H1 (cell line): Measurements from ENCODE around the gene TTC9. TPM values are rescaled to one million over a fixed set of nuclear protein-coding genes. Genes with fewer than 3 reads are reported as not detected.

Source experiments
- CTCF ChIA-PET: fragments of 300-600 bp; sonication (Branson Sonifier 250); formaldehyde crosslinking; loops from one replicate; lab custom pipeline; 2021; ENCODE audit not compliant: partially characterized antibody; lab: Charles Lee
- POLR2A ChIA-PET: fragments of 300-600 bp; sonication (Branson Sonifier 250); formaldehyde crosslinking; loops from one replicate; lab custom pipeline; 2021; ENCODE audit warnings: inconsistent platforms; ENCODE audit not compliant: partially characterized antibody; lab: Charles Lee
- DNase-seq, 2 experiments: peaks; one replicate each; pipeline versions ENCODE4 v3.0.0 to v3.0.0-alpha.2; 2010 to 2022; ENCODE audit warnings: low spot score in 2 of 2, low read depth in 1 of 2, mixed read lengths in 1 of 2
- FAIRE-seq: peaks from 2 replicates; lab custom pipeline; 2011; peaks lifted over from hg19 to GRCh38; lab: Jason Lieb, UNC
- H2AFZ ChIP-seq: 2 replicates; pipeline ENCODE4 v1.8.1; 2012; ENCODE audit warnings: low read length, inconsistent platforms
- H2AK5ac ChIP-seq: 2 replicates; pipeline ENCODE4 v1.6.1; 2013; ENCODE audit warnings: low read depth, low read length
- H2BK120ac ChIP-seq: replicated peaks from 2 replicates; pipeline ENCODE3; 2013; ENCODE audit warnings: low read depth, low read length, inconsistent platforms
- H2BK12ac ChIP-seq: 2 replicates; pipeline ENCODE4 v1.6.1; 2013; ENCODE audit warnings: low read depth, low read length
- H2BK15ac ChIP-seq: 2 replicates; pipeline ENCODE4 v1.6.1; 2013; ENCODE audit warnings: low read length
- H2BK20ac ChIP-seq: 2 replicates; pipeline ENCODE4 v1.6.1; 2013; ENCODE audit warnings: low read length
- H2BK5ac ChIP-seq: 2 replicates; pipeline ENCODE4 v1.6.1; 2013; ENCODE audit warnings: low read depth, low read length
- H3K14ac ChIP-seq: 2 replicates; pipeline ENCODE4 v1.6.1; 2013; ENCODE audit warnings: inconsistent platforms; ENCODE audit not compliant: insufficient read length
- H3K18ac ChIP-seq: 2 replicates; pipeline ENCODE4 v1.6.1; 2013; ENCODE audit warnings: low read length; ENCODE audit errors: extremely low read depth
- H3K23ac ChIP-seq: 2 replicates; pipeline ENCODE4 v1.6.1; 2013; ENCODE audit warnings: inconsistent platforms; ENCODE audit not compliant: insufficient read length
- H3K23me2 ChIP-seq: 2 replicates; pipeline ENCODE4 v1.6.1; 2013; ENCODE audit warnings: low read depth, low read length
- H3K27ac ChIP-seq: 2 replicates; pipeline ENCODE4 v1.6.1; 2011; ENCODE audit warnings: low read depth, low read length, inconsistent platforms
- H3K27me3 ChIP-seq, 4 experiments: replicated peaks in 1 of 4; 1 replicate in 1 of 4; 2 replicates in 3 of 4; pipeline versions ENCODE4 v1.6.1 to v1.8.1; 2011 to 2013; ENCODE audit warnings: low read length in 3 of 4, mild to moderate bottlenecking in 3 of 4, inconsistent platforms in 2 of 4, mixed read lengths in 2 of 4, moderate library complexity in 1 of 4; ENCODE audit not compliant: control insufficient read depth in 3 of 4, insufficient read depth in 3 of 4; ENCODE audit errors: extremely low read depth in 1 of 4
- H3K36me3 ChIP-seq, 4 experiments: 2 replicates each; pipeline versions ENCODE4 v1.6.1 to v1.8.1; 2011 to 2013; ENCODE audit warnings: mild to moderate bottlenecking in 4 of 4, low read length in 3 of 4, moderate library complexity in 2 of 4, control low read depth in 1 of 4, inconsistent platforms in 1 of 4; ENCODE audit not compliant: insufficient read depth in 4 of 4, control insufficient read depth in 2 of 4
- H3K4ac ChIP-seq: replicated peaks from 2 replicates; pipeline ENCODE3; 2013; ENCODE audit warnings: low read length, low read depth, mixed read lengths, inconsistent platforms; ENCODE audit not compliant: insufficient read length
- H3K4me1 ChIP-seq, 4 experiments: replicated peaks in 1 of 4; 1 replicate in 1 of 4; 2 replicates in 3 of 4; pipeline versions ENCODE4 v1.6.1 to v1.8.1; 2011 to 2013; ENCODE audit warnings: low read length in 3 of 4, inconsistent platforms in 2 of 4, mixed read lengths in 1 of 4; ENCODE audit not compliant: insufficient read depth in 4 of 4, control insufficient read depth in 3 of 4
- H3K4me2 ChIP-seq, 2 experiments: 2 replicates each; pipeline versions ENCODE4 v1.6.1 to v1.8.1; 2011 to 2013; ENCODE audit warnings: low read depth in 2 of 2, low read length in 2 of 2, control low read depth in 1 of 2, inconsistent platforms in 1 of 2, mild to moderate bottlenecking in 1 of 2; ENCODE audit not compliant: insufficient read depth in 1 of 2
- H3K4me3 ChIP-seq, 4 experiments: fragments of 200-600, 300-600 bp in 1 of 4; sonication (generic), shearing (Covaris generic), sonication (Bioruptor Twin) in 1 of 4; 2 replicates each; pipeline versions ENCODE4 v1.5.1 to v1.8.1; 2011 to 2016; ENCODE audit warnings: low read length in 4 of 4, low read depth in 3 of 4, control low read depth in 2 of 4, inconsistent platforms in 2 of 4, mild to moderate bottlenecking in 2 of 4, mixed read lengths in 1 of 4, moderate library complexity in 1 of 4; ENCODE audit not compliant: insufficient read depth in 2 of 4; ENCODE audit errors: extremely low read depth in 1 of 4
- H3K56ac ChIP-seq: replicated peaks from 2 replicates; pipeline ENCODE3; 2013; ENCODE audit warnings: low read depth, mild to moderate bottlenecking, mixed read lengths, low read length, inconsistent platforms; ENCODE audit not compliant: insufficient read length
- H3K79me1 ChIP-seq: 2 replicates; pipeline ENCODE4 v1.6.1; 2013; ENCODE audit warnings: low read depth, low read length, control low read depth
- H3K79me2 ChIP-seq, 2 experiments: 2 replicates each; pipeline versions ENCODE4 v1.6.1 to v1.8.1; 2012 to 2013; ENCODE audit warnings: low read length in 2 of 2, mild to moderate bottlenecking in 2 of 2, inconsistent platforms in 1 of 2; ENCODE audit not compliant: insufficient read depth in 2 of 2, control insufficient read depth in 1 of 2
- H3K9ac ChIP-seq, 4 experiments: replicated peaks in 1 of 4; 1 replicate in 1 of 4; 2 replicates in 3 of 4; pipeline versions ENCODE4 v1.6.1 to v1.8.1; 2011 to 2013; ENCODE audit warnings: low read depth in 3 of 4, low read length in 3 of 4, control low read depth in 2 of 4, mild to moderate bottlenecking in 2 of 4, moderate library complexity in 2 of 4, inconsistent platforms in 1 of 4; ENCODE audit errors: extremely low read depth in 1 of 4
- H3K9me3 ChIP-seq, 2 experiments: 2 replicates each; pipeline versions ENCODE4 v1.6.1 to v1.8.1; 2012 to 2013; ENCODE audit warnings: mild to moderate bottlenecking in 2 of 2, moderate library complexity in 2 of 2, control low read depth in 1 of 2, inconsistent platforms in 1 of 2, low read depth in 1 of 2, low read length in 1 of 2, mixed read lengths in 1 of 2; ENCODE audit not compliant: insufficient read depth in 2 of 2
- H4K20me1 ChIP-seq, 2 experiments: replicated peaks in 1 of 2; 2 replicates each; pipeline versions ENCODE3 to v1.8.1; 2011 to 2013; ENCODE audit warnings: inconsistent platforms in 2 of 2, low read length in 2 of 2, mild to moderate bottlenecking in 1 of 2; ENCODE audit not compliant: insufficient read depth in 2 of 2, control insufficient read depth in 1 of 2
- H4K5ac ChIP-seq: 2 replicates; pipeline ENCODE4 v1.6.1; 2013; ENCODE audit warnings: low read length, low read depth, mixed read lengths, inconsistent platforms; ENCODE audit not compliant: insufficient read length
- H4K8ac ChIP-seq: 2 replicates; pipeline ENCODE4 v1.8.0; 2013; ENCODE audit warnings: mild to moderate bottlenecking, moderate library complexity, low read length, inconsistent platforms; ENCODE audit not compliant: insufficient read depth; ENCODE audit errors: extremely low read depth
- H4K91ac ChIP-seq: replicated peaks from 2 replicates; pipeline ENCODE3; 2013; ENCODE audit warnings: low read length, mixed read lengths, inconsistent platforms; ENCODE audit not compliant: insufficient read length
- ASH2L ChIP-seq: fragments of 200-600, 300-600 bp; sonication (generic); IDR thresholded peaks from one replicate; pipeline ENCODE4 v1.7.1; 2017; ENCODE audit warnings: low read length
- BRCA1 ChIP-seq: IDR thresholded peaks from 2 replicates; pipeline ENCODE4 v1.6.1; 2012; ENCODE audit warnings: low read depth, low read length, improper control_type of control experiment
- EGR1 ChIP-seq: IDR thresholded peaks from 2 replicates; pipeline ENCODE4 v1.6.1; 2011; ENCODE audit warnings: low read depth, low read length, borderline replicate concordance
- PHF8 ChIP-seq: fragments of 200-600 bp; sonication (generic); conservative IDR thresholded peaks from 2 replicates; pipeline ENCODE4 v1.7.1; 2012; ENCODE audit warnings: low read depth, mild to moderate bottlenecking, inconsistent platforms, low read length, moderate library complexity
- RXRA ChIP-seq: IDR thresholded peaks from 2 replicates; pipeline ENCODE4 v1.6.1; 2011; ENCODE audit warnings: low read depth, mild to moderate bottlenecking, low read length, moderate library complexity; ENCODE audit not compliant: insufficient read depth
- SP4 ChIP-seq: IDR thresholded peaks from 2 replicates; pipeline ENCODE4 v1.6.1; 2012; ENCODE audit warnings: low read length, inconsistent platforms
- TEAD4 ChIP-seq: IDR thresholded peaks from 2 replicates; pipeline ENCODE4 v1.6.1; 2012; ENCODE audit warnings: low read depth, low read length, inconsistent platforms, mixed read lengths
- WGBS, 2 experiments: shearing (Covaris generic) in 1 of 2; methylation state at CpG; one replicate each; pipeline versions ENCODE4 v1.1.6 to v1.1.7; 2013 to 2015; ENCODE audit warnings: low lambda C conversion rate in 2 of 2, mixed read lengths in 2 of 2, inconsistent platforms in 1 of 2, low coverage in 1 of 2, missing lambda C conversion rate in 1 of 2; ENCODE audit not compliant: insufficient replicate concordance in 2 of 2, insufficient coverage in 1 of 2, insufficient read length in 1 of 2; ENCODE audit errors: extremely low coverage in 1 of 2, missing lambda C conversion rate in 1 of 2; 5-methylcytosine and 5-hydroxymethylcytosine counted together
- polyA plus RNA-seq, 7 experiments: library from polyadenylated mRNA; depleted of rRNA in 3 of 7; stranded (reverse) in 5 of 7; unstranded in 2 of 7; fragments of >200 nt in 5 of 7; fragments of 200-250 nt in 2 of 7; gene quantifications; 1 replicate in 5 of 7; 2 replicates in 1 of 7; 4 replicates in 1 of 7; pipeline versions ENCODE4 v1.2.1 to v1.2.3, GENCODE V29; 2011 to 2013; ENCODE audit warnings: missing spikeins in 2 of 7, mixed read lengths in 2 of 7
- total RNA-seq: library from RNA; stranded (reverse); fragmentation: NEBNext Ultra II Directional; extraction: Animal tissue kit (Norgen Biotek cat#: 25700); gene quantifications from 2 replicates; pipeline ENCODE4 v1.2.1, GENCODE V29; 2021
- TF ChIP-seq, protein P1 (sequence below): IDR thresholded peaks from 2 replicates; pipeline ENCODE4 v1.6.1; 2012; ENCODE audit warnings: inconsistent platforms

The TTC9 gene
- total and polyA plus RNA-seq, 2 of the 8 experiments (the other 6 are each of a cell fraction or from before 2014, with no cell fraction given) = 21.0 to 29.5 TPM

DNA sequence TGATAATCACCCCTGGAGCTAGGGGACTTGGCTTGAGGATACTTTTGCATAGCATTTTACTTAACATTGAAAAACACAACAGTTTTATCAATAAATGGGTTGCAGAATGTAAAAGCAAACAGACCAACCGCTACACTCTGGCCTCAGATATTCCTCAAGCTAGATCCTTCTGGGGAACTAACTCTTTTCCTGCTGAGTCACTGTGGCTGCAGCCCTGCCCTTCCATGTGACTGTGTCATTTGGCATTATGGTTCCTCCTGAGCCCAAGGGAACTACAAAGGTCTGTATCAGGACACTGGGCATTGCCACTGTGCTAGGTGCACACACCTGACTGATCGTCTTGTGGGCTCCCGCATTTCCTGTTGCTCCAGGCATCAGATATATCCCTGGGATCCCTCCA is 56.6 kb downstream of the TTC9 start:
- Histone ChIP-seq H4K20me1 (no peaks in the 10 kb centered on the region), H3K18ac (0 out of 2 replicates have a peak overlapping the region, but pooled peaks have one; percentile 81), H3K79me2 (no peaks in the 10 kb centered on the region), H2BK15ac (0 out of 2 replicates have a peak overlapping the region, but pooled peaks have one; percentile 19), H3K27me3 (no peaks in the 10 kb centered on the region), H3K4me2 (no peak overlapping the region), H3K56ac (no peak overlapping the region), H3K4me1 (peaks cover 0 to 5% (median 1%) of the 10 kb centered on the region in 4 experiments; a peak in 3 of 7 replicates), H4K8ac (no peak overlapping the region), H2BK5ac (0 out of 2 replicates have a peak overlapping the region, but pooled peaks have one; percentile 56), H3K4me3 (no peak overlapping the region), H3K23ac (no peak overlapping the region), H3K9me3 (no peaks in the 10 kb centered on the region), H4K91ac (no peak overlapping the region), H3K9ac (no peak overlapping the region), H2BK20ac (peak overlapping the region; percentile 87; the same call in 1 of the 2 replicates), H3K36me3 (no peaks in the 10 kb centered on the region), H2BK120ac (no peak overlapping the region), H2AK5ac (peak overlapping the region; percentile 45; the same call in 1 of the 2 replicates), H3K14ac (no peak overlapping the region), H4K5ac (no peak overlapping the region), H2AFZ (peak overlapping the region; percentile 56; the same call in 1 of the 2 replicates), H3K23me2 (no peaks in the 10 kb centered on the region), H3K79me1 (no peaks in the 10 kb centered on the region), H2BK12ac (peak overlapping the region; percentile 86; the same call in 1 of the 2 replicates), H3K27ac (no peak overlapping the region), H3K4ac (no peak overlapping the region)
- FAIRE-seq (no peak), DNase-seq (no peak)
- CTCF ChIA-PET = interaction anchor here (1.7 to 2.4 kb wide), 4 partner anchors 10 to 19 kb away, joined by 5 to 11 read pairs (median 10); no protein-coding TSS in a partner anchor
- POLR2A ChIA-PET = interaction anchor here (0.8 to 7.6 kb wide), 3 partner anchors 8 to 44 kb away, joined by 3 to 43 read pairs (median 4); no protein-coding TSS in a partner anchor
- 92% methylated on average over 3 of the region's 3 CpGs; no CpG with 5 or more reads in 1 of the 2 experiments for WGBS, 2 experiments
- TF ChIP-seq TEAD4 = no peak
- TF ChIP-seq EGR1 = no peak
- TF ChIP-seq, protein P1, sequence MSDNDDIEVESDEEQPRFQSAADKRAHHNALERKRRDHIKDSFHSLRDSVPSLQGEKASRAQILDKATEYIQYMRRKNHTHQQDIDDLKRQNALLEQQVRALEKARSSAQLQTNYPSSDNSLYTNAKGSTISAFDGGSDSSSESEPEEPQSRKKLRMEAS = 0 out of 2 replicates have a peak, but pooled peaks have one; percentile 19
- no peak for TF ChIP-seq RXRA
- no peak for TF ChIP-seq SP4
- TF ChIP-seq PHF8 = no peak
- no peak for TF ChIP-seq ASH2L
- no peak for TF ChIP-seq BRCA1
